ENCODE data around the gene GSE1. TPM values are rescaled to one million over a fixed set of nuclear protein-coding genes. Genes with fewer than 3 reads are reported as not detected.
A peak's percentile ranks its signal among the peaks of the same experiment; 100 is the strongest.

Gene GSE1
- total RNA-seq, 1 donor from 2014 or later: 101 TPM

- H3K36me3 Mint-ChIP-seq: peaks cover 40% of the 10 kb centered on the region
- no peak for DNase-seq (ENCODE audit: extremely low spot score, unreplicated experiment)
- TF ChIP-seq CTCF (conservative IDR thresholded peaks at IDR 0.05): no peak
- H3K27ac Mint-ChIP-seq: no peak overlapping the region
- H3K4me1 Mint-ChIP-seq (ENCODE audit: unreplicated experiment): peaks cover 8% of the 10 kb centered on the region
- H3K27me3 Mint-ChIP-seq: no peaks in the 10 kb centered on the region
- no peaks in the 10 kb centered on the region for H3K9me3 Mint-ChIP-seq
- H3K4me3 Mint-ChIP-seq: no peak overlapping the region
These were observed 57.7 kb downstream of the GSE1 start for GRCh38 chr16:85670840-85671239.

GRCh38 chr16:85673529-85674417 is 60.7 kb downstream of the GSE1 start:
- Mint-ChIP-seq H3K9me3 (no peaks in the 10 kb centered on the region), H3K27me3 (no peaks in the 10 kb centered on the region), H3K4me3 (no peak overlapping the region), H3K36me3 (peaks cover 33% of the 10 kb centered on the region), H3K4me1 (ENCODE audit: unreplicated experiment) (peaks cover 8% of the 10 kb centered on the region), H3K27ac (no peak overlapping the region)
- no peak for DNase-seq (ENCODE audit: extremely low spot score, unreplicated experiment)
- no peak for TF ChIP-seq CTCF (conservative IDR thresholded peaks at IDR 0.05)

- Mint-ChIP-seq H3K36me3 (peaks cover 31% of the 10 kb centered on the region), H3K27ac (peak overlapping the region; percentile 25), H3K9me3 (no peaks in the 10 kb centered on the region), H3K4me3 (no peak overlapping the region), H3K27me3 (no peaks in the 10 kb centered on the region), H3K4me1 (ENCODE audit: unreplicated experiment) (peaks cover 8% of the 10 kb centered on the region)
- no peak for DNase-seq (ENCODE audit: extremely low spot score, unreplicated experiment)
- TF ChIP-seq CTCF (conservative IDR thresholded peaks at IDR 0.05): no peak
These were observed 61.3 kb downstream of the GSE1 start for GRCh38 chr16:85674418-85674755.

- H3K9me3 Mint-ChIP-seq: no peaks in the 10 kb centered on the region
- no peak for TF ChIP-seq CTCF (conservative IDR thresholded peaks at IDR 0.05)
- no peaks in the 10 kb centered on the region for H3K27me3 Mint-ChIP-seq
- peaks cover 31% of the 10 kb centered on the region for H3K36me3 Mint-ChIP-seq
- peak overlapping the region; percentile 25 for H3K27ac Mint-ChIP-seq
- peaks cover 8% of the 10 kb centered on the region for H3K4me1 Mint-ChIP-seq (ENCODE audit: unreplicated experiment)
- DNase-seq (ENCODE audit: extremely low spot score, unreplicated experiment): no peak
- no peak overlapping the region for H3K4me3 Mint-ChIP-seq
These were observed 61.7 kb downstream of the GSE1 start for GRCh38 chr16:85674828-85675227.

GRCh38 chr16:85675251-85675874 is 62.2 kb downstream of the GSE1 start:
- H3K27ac Mint-ChIP-seq: peak overlapping the region; percentile 25
- H3K9me3 Mint-ChIP-seq: no peaks in the 10 kb centered on the region
- peaks cover 28% of the 10 kb centered on the region for H3K36me3 Mint-ChIP-seq
- TF ChIP-seq CTCF (conservative IDR thresholded peaks at IDR 0.05): peak; percentile 66
- H3K4me3 Mint-ChIP-seq: no peak overlapping the region
- no peaks in the 10 kb centered on the region for H3K27me3 Mint-ChIP-seq
- DNase-seq (ENCODE audit: extremely low spot score, unreplicated experiment): no peak
- H3K4me1 Mint-ChIP-seq (ENCODE audit: unreplicated experiment): peaks cover 8% of the 10 kb centered on the region

All from type B pancreatic cell (in vitro differentiated cells).